Duodenal mucosa (tissue), 2 donors: ENCODE results near the gene TIFAB.

Experiments
- H3K27ac ChIP-seq: one replicate; pipeline ENCODE4 v1.7.0; 2013; ENCODE audit warnings: low read depth, low read length
- H3K27me3 ChIP-seq, 2 donors: one replicate each; pipeline ENCODE4 v1.7.0; 2013; ENCODE audit warnings: low read length in 2 of 2, control low read depth in 1 of 2; ENCODE audit not compliant: insufficient read depth in 2 of 2, control insufficient read depth in 1 of 2
- H3K36me3 ChIP-seq, 2 donors: one replicate each; pipeline ENCODE4 v1.7.0; 2013; ENCODE audit warnings: low read length in 2 of 2, control low read depth in 1 of 2; ENCODE audit not compliant: insufficient read depth in 2 of 2, control insufficient read depth in 1 of 2
- H3K4me1 ChIP-seq, 2 donors: one replicate each; pipeline ENCODE4 v1.7.0; 2013; ENCODE audit warnings: low read length in 2 of 2, control low read depth in 1 of 2; ENCODE audit not compliant: insufficient read depth in 2 of 2, control insufficient read depth in 1 of 2
- H3K4me3 ChIP-seq, 2 donors: one replicate each; pipeline ENCODE4 v1.7.0; 2013; ENCODE audit warnings: low read length in 2 of 2, low read depth in 1 of 2
- H3K9ac ChIP-seq, 2 donors: one replicate each; pipeline ENCODE4 v1.7.0; 2013; ENCODE audit warnings: low read length in 2 of 2, low read depth in 1 of 2
- H3K9me3 ChIP-seq, 2 donors: one replicate each; pipeline ENCODE4 v1.7.0; 2013; ENCODE audit warnings: low read length in 2 of 2, control low read depth in 1 of 2; ENCODE audit not compliant: control insufficient read depth in 1 of 2

Gene TIFAB

GRCh38 chr5:135458356-135458755, 6.2 kb upstream of the TIFAB start:
- Histone ChIP-seq H3K27me3 (no peaks in the 10 kb centered on the region), H3K9ac (no peak overlapping the region), H3K9me3 (no peaks in the 10 kb centered on the region), H3K4me1 (peaks cover 0 to 7% of the 10 kb centered on the region in 2 donors), H3K36me3 (no peaks in the 10 kb centered on the region), H3K27ac (no peak overlapping the region), H3K4me3 (no peak overlapping the region)

- Histone ChIP-seq H3K4me1 (peaks cover 0 to 7% of the 10 kb centered on the region in 2 donors), H3K9me3 (no peaks in the 10 kb centered on the region), H3K9ac (no peak overlapping the region), H3K27me3 (no peaks in the 10 kb centered on the region), H3K36me3 (no peaks in the 10 kb centered on the region), H3K4me3 (no peak overlapping the region), H3K27ac (no peak overlapping the region)
Observed at GRCh38 chr5:135457424-135458071, 5.4 kb upstream of the TIFAB start.

- H3K27ac ChIP-seq: no peak overlapping the region
- no peaks in the 10 kb centered on the region for H3K27me3 ChIP-seq
- H3K36me3 ChIP-seq: no peaks in the 10 kb centered on the region
- H3K9me3 ChIP-seq: no peaks in the 10 kb centered on the region
- H3K9ac ChIP-seq: no peak overlapping the region
- peaks cover 0 to 7% of the 10 kb centered on the region in 2 donors for H3K4me1 ChIP-seq
- H3K4me3 ChIP-seq: no peak overlapping the region
Observed at GRCh38 chr5:135456238-135457099, 4.3 kb upstream of the TIFAB start.

DNA sequence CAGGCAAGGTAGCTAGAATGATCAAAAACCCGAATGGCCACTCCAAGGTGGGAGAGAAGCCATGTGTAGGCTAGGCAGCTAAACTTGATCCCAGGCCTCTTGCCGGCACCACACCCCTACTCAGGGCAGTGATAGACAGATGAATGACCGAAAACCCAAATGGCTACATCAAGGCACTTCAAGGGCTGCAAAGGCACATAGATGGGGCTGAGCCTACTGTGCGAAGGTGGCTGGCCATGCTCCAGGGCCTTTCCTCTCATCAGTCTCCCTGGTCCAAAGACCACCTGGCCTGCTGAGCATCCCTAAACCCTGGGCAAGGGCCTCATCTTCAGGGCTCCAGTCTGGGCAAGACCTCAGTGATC, 3.7 kb upstream of the TIFAB start:
- Histone ChIP-seq H3K4me3 (no peak overlapping the region), H3K36me3 (no peaks in the 10 kb centered on the region), H3K27me3 (no peaks in the 10 kb centered on the region), H3K9me3 (no peaks in the 10 kb centered on the region), H3K27ac (no peak overlapping the region), H3K4me1 (peaks cover 0 to 7% of the 10 kb centered on the region in 2 donors), H3K9ac (no peak overlapping the region)

DNA sequence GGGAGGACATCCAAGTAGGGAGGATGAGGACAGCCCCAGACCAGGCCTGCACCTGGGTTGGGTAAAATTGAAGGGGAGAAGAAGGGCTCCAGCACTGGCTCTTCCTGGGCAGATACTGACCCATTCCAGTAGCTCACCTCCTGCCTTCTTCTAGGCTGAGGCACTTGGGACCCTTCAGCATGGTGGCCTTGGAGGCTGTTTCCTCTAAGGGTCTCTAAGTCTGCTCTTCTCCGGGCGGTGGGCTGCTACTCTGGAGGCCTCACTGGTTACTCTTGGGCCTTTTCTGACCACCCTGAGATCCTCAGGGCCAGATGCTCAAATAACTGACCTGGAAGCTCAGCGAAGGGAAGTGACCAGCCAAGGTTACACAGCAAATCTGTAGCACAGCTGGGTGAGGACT, 2.8 kb upstream of the TIFAB start:
- Histone ChIP-seq H3K27ac (no peak overlapping the region), H3K27me3 (no peaks in the 10 kb centered on the region), H3K9me3 (no peaks in the 10 kb centered on the region), H3K4me1 (peaks cover 0 to 7% of the 10 kb centered on the region in 2 donors), H3K9ac (no peak overlapping the region), H3K4me3 (no peak overlapping the region), H3K36me3 (no peaks in the 10 kb centered on the region)

DNA sequence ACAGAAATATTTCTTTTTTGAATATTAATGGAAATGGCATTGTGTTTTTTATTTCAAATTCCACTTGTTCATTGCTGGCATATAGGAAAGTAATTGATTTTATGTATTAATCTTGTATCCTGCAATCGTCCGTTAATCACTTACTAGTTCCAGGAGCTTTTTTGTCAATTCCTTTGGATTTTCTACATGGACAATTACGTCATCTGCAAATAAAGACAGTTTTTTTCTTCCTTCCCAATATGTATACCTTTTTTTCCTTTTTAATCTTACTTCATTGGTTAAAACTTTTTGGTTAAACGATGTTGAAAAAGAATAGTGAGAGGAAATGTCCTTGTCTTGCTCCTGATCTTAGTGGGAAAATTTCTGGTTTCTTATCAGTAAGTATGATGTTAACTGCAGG, 1.5 kb upstream of the TIFAB start:
- Histone ChIP-seq H3K4me1 (peaks cover 0 to 1% of the 10 kb centered on the region in 2 donors), H3K27ac (no peak overlapping the region), H3K27me3 (no peaks in the 10 kb centered on the region), H3K4me3 (no peak overlapping the region), H3K36me3 (no peaks in the 10 kb centered on the region), H3K9ac (no peak overlapping the region), H3K9me3 (no peaks in the 10 kb centered on the region)

GRCh38 chr5:135451581-135452320, 400 bp downstream of the TIFAB start:
- H3K36me3 ChIP-seq: no peaks in the 10 kb centered on the region
- H3K9ac ChIP-seq: no peak overlapping the region
- H3K27me3 ChIP-seq: no peaks in the 10 kb centered on the region
- H3K27ac ChIP-seq: no peak overlapping the region
- no peaks in the 10 kb centered on the region for H3K9me3 ChIP-seq
- H3K4me1 ChIP-seq: no peaks in the 10 kb centered on the region
- H3K4me3 ChIP-seq: no peak overlapping the region

GRCh38 chr5:135450952-135451351, 1.2 kb downstream of the TIFAB start:
- no peaks in the 10 kb centered on the region for H3K27me3 ChIP-seq
- H3K27ac ChIP-seq: no peak overlapping the region
- H3K36me3 ChIP-seq: no peaks in the 10 kb centered on the region
- H3K9ac ChIP-seq: no peak overlapping the region
- H3K4me1 ChIP-seq: no peaks in the 10 kb centered on the region
- no peaks in the 10 kb centered on the region for H3K9me3 ChIP-seq
- no peak overlapping the region for H3K4me3 ChIP-seq

DNA sequence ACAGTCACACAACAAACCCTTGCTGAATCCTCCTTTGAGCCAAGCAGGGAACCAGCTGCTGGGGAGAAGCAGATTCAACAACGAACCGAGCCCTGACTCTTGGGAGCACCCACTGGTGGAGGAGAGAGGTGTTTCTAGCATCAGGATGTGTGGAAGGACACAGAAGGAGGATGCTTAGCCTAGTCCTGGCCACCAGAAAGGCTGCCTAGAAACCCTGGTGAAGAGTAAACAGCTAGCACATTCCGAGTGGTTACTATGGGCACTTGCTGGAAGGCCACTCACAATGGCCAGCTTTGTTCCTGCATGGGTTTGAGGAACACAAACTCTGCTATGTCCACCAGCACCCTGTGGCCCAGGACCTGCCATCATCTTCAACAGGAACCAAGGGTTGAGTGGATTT, 1.8 kb downstream of the TIFAB start:
- Histone ChIP-seq H3K4me3 (no peak overlapping the region), H3K4me1 (no peaks in the 10 kb centered on the region), H3K36me3 (no peaks in the 10 kb centered on the region), H3K9me3 (no peaks in the 10 kb centered on the region), H3K27me3 (no peaks in the 10 kb centered on the region), H3K27ac (no peak overlapping the region), H3K9ac (no peak overlapping the region)

- Histone ChIP-seq H3K27me3 (no peaks in the 10 kb centered on the region), H3K27ac (no peak overlapping the region), H3K4me1 (no peaks in the 10 kb centered on the region), H3K36me3 (no peaks in the 10 kb centered on the region), H3K4me3 (no peak overlapping the region), H3K9ac (no peak overlapping the region), H3K9me3 (no peaks in the 10 kb centered on the region)
Observed at GRCh38 chr5:135449644-135450043, 2.5 kb downstream of the TIFAB start.
